ENCODE measurements around the gene UGT1A10.
"Not testable (repeated sequence)": the region's sequence is repeated elsewhere in the genome, so short reads cannot be mapped to it uniquely, and the experiment has no call there.

The UGT1A10 gene

DNA sequence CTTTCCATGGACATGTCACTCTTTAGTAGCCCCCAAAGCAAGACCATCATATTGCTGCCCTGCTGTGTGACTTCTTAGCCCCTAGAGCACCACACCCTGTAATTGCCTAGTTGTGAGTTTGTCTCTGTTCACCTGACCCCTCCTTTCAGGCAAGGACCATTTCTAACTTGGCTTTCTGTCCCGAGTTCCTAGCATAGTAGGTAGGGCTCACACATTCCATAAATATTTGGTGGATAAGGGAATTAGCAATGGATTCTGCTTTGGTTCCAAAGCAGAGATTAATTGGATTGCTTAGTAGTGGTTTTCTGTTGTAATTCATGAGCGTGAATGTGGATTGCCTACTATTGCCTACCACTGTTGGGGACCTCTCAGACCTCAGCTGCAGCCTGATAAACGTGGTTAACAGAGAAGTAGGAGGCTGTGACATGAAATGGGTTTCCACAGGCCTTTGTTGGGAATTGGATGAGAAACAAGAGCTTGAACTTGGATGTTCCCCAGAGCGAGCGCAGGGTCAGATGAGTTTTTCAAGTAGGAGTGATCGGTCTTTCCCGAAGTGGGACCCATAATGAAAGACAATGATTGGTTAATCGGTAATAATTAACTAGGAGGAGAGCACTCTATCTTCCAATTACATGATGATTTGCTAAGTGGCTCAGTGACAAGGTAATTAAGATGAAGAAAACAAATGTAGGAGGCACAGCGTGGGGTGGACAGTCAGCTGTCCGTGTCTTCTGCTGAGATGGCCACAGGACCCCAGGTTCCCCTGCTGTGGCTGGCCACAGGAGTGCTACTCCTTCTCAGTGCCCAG, 110.4 kb downstream of the UGT1A10 start:
- no peak for DNase-seq

DNA sequence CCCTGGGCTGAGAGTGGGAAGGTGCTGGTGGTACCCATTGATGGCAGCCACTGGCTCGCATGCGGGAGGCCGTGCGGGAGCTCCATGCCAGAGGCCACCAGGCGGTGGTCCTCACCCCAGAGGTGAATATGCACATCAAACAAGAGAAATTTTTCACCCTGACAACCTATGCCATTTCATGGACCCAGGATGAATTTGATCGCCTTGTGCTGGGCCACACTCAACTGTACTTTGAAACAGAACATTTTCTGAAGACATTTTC, 111.0 kb downstream of the UGT1A10 start:
- DNase-seq, result no peak

DNA sequence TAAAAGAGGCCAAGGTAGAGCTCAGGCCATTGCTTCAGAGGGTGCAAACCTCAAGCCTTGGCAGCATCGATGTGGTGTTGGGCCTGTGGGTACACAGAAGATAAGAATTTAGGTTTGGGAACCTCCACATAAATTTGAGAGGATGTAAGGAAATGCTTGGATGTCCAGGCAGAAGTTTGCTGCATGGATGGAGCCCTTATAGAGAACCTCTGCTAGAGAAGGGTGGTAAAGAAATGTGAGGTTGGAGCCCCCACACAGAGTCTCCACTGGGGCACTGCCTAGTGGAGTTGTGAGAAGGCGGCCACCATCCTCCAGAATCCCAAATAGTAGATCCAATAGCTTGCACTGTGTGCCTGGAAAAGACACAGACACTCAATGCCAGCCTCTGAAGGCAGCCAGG, 114.4 kb downstream of the UGT1A10 start:
- DNase-seq, result not testable (repeated sequence)

GRCh38 chr2:233751212-233752009, 115.2 kb downstream of the UGT1A10 start:
- DNase-seq, result not testable (repeated sequence)

DNA sequence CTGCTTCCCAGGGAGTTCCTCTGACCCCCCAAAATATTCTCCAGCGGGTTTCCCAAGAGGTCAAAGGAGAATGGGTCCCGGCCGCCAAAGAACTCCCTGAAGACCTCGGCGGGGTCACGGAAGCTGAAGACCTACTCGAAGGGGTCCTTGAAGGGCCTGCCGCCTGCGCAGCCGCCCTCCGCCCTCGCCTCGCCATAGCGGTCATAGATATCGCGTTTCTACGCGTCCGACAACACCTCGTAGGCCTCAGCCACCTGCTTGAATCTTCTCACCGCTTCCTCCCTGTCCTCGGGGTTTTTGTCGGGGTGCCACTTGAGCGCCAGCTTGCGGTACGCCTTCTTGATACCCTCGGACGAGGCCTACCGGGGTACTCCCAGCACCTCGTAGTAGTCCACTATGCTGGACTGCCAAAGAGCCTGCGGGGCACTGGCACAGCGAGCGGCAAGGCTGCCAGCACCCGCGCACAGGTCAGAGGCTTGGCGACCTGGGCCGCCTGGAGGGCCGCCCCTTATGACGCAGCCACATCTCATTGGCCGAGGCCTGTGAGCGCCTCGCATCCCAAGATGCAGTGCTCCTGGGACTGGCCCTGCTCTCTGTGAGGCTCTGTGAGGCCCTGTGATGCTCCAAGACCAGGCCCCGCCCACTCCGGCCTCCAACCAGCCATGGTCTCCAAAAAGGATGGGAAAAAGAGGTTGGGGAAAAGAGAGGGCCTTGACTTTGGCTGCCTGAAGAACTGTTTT, 118.8 kb downstream of the UGT1A10 start:
- no peak for DNase-seq

- no peak for DNase-seq
These were observed 120.3 kb downstream of the UGT1A10 start for GRCh38 chr2:233756429-233757081.

DNA sequence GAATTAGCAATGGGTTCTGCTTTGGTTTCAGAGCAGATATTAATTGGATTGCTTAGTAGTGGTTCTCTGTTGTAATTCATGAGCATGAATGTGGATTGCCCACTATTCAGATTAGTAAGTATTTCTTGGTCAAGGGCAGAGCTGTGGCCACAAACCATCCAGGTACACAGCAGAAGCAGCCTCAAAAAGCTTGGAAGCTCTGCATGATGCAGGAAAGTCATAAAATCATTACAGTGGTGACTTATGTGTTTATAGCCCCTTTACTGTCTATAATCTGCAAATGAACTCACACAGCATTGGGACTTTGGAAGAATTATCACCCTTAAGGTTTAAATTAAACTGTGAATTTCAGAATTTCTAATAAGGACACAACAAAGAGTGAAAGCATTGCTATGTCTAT, 121.9 kb downstream of the UGT1A10 start:
- no peak for DNase-seq

DNA sequence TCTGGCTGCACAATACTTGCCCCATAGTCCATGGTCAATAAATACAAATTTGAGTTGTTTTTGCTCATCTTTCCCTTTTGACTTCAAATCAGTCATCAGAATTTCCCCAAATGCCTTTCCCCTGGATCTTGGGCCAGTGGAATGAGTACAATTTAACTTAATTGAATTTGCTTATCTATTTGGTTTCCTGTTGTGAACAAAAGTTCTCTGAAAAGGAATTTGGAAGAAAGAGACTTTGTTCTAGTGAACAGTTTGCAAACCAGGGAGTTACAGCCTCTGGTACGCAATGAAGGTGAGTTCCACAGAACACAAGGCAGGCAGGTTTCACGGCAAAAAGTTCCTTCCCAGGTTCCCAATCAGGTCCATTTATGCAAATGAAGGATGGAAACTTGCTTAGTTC, 122.6 kb downstream of the UGT1A10 start:
- DNase-seq, result no peak

DNA sequence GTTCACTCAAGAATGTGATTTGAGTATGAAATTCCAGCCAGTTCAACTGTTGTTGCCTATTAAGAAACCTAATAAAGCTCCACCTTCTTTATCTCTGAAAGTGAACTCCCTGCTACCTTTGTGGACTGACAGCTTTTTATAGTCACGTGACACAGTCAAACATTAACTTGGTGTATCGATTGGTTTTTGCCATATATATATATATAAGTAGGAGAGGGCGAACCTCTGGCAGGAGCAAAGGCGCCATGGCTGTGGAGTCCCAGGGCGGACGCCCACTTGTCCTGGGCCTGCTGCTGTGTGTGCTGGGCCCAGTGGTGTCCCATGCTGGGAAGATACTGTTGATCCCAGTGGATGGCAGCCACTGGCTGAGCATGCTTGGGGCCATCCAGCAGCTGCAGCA, 123.8 kb downstream of the UGT1A10 start, which contains the start of gene UGT1A1:
TSS of gene UGT1A1 (plus strand) at position 228 of the 400 bp plus-strand sequence. CDS start at position 246, 18 bp downstream.
- DNase-seq, result no peak

DNA sequence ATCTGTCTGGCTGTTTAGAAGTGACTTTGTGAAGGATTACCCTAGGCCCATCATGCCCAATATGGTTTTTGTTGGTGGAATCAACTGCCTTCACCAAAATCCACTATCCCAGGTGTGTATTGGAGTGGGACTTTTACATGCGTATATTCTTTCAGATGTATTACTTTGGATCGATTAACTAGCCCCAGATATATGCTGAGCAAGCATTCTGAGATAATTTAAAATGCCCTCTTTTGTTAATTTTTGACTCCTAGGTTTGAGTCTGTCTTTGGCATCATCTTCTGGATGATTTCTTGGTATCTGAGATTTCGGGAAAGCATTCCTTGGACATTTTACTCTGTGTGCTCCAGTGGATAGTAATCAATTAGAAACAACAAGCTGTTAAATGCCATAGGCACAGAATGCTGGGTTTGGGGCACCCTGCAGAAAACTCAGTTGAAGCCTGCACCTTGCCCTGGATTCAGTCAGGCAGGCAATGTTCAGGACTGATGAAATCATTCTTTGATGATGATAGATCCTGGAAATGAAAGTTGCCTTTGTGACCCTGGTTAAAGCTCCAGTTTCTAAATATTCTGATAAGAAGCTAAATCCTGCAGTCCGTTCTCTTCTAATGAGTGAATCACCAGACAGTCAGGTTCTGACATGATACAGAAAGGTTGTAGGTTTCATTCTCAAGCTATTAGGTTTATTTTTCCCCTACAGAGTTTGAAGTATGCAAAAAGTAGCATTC, 125.0 kb downstream of the UGT1A10 start:
- DNase-seq, result no peak

DNA sequence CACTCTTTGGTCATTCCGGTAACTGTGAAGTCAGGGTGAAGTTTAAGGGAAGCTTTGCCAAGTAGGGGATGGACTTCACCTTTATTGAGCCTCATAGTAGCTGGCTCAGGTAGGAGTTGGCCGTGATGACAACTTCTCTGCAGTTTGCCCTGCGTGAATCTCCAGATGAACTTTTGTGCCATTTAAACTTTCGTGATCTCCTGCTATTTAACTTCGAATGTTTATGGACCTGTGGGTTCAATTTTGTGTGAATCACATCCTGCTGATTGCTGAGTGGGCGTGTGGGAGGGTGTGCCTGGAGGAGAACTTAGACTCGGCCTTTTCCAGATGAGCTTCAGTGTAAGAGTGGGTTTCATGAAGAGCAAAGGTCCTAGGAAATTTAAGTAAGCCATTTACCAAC, 128.0 kb downstream of the UGT1A10 start:
- DNase-seq, result peak; percentile 1

- no peak for DNase-seq
These were observed 128.5 kb downstream of the UGT1A10 start for GRCh38 chr2:233764761-233765160.

DNA sequence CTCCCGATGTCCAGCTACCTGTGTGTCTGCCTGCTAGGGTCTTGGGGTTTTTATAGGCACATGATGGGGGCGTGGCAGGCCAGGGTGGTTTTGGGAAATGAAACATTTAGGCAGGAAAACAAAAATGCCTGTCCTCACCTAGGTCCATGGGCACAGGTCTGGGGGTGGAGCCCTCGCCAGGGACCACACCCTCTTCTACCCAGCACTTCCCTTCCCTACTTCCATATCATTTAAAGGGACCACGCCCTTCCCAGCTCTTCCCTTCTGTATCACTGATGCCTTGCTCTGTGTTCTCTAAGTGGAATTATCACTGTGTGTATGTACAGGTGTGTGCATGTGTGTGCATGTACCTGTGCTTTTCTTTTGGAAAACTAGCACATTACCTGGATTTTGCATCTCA, 130.2 kb downstream of the UGT1A10 start:
- no peak for DNase-seq

GRCh38 chr2:233768076-233768475, 131.8 kb downstream of the UGT1A10 start:
- no peak for DNase-seq

GRCh38 chr2:233769260-233769659, 133.0 kb downstream of the UGT1A10 start:
- DNase-seq, result no peak

DNA sequence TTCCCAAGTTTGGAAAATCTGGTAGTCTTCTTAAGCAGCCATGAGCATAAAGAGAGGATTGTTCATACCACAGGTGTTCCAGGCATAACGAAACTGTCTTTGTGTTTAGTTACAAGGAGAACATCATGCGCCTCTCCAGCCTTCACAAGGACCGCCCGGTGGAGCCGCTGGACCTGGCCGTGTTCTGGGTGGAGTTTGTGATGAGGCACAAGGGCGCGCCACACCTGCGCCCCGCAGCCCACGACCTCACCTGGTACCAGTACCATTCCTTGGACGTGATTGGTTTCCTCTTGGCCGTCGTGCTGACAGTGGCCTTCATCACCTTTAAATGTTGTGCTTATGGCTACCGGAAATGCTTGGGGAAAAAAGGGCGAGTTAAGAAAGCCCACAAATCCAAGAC, 135.9 kb downstream of the UGT1A10 start:
- no peak for DNase-seq

DNA sequence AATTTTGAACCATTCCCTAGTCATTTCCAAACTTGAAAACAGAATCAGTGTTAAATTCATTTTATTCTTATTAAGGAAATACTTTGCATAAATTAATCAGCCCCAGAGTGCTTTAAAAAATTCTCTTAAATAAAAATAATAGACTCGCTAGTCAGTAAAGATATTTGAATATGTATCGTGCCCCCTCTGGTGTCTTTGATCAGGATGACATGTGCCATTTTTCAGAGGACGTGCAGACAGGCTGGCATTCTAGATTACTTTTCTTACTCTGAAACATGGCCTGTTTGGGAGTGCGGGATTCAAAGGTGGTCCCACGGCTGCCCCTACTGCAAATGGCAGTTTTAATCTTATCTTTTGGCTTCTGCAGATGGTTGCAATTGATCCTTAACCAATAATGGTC, 136.3 kb downstream of the UGT1A10 start:
- no peak for DNase-seq

DNA sequence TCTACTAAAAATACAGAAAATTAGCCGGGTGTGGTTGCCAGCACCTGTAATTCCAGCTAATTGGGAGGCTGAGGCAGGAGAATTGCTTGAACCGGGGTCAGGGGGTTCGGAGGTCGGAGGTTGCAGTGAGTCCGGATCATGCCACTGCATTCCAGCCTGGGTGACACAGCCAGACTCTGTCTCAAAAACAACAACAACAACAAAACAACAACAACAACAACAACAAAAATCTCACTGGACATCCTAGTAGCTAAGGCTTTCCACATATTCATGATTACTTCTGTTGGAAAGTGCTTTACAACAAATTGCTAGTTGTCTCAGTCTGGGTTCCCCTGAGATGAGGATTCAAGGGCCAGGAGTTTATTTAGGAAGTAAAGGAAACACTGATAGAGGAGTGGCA, 137.6 kb downstream of the UGT1A10 start:
- DNase-seq, result no peak

DNA sequence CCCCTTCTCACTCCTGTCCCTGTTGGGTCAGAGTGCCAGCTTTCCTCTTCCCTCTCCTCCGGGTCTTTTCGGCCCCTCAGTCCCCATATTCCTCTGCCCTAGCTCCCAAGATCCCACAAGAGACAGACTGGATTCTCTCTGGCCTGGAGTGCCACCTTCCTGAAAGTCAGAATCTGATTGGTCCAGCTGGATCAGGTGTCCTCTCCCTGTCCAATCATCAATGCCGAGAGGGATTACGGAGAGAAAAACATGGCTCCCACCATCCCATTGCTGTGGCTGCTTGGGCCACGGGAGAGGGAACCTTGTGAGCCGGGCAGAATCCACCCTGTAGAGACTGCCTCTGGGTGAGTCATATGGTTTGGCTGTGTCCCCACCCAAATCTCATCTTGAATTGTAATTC, 139.2 kb downstream of the UGT1A10 start:
- no peak for DNase-seq

DNA sequence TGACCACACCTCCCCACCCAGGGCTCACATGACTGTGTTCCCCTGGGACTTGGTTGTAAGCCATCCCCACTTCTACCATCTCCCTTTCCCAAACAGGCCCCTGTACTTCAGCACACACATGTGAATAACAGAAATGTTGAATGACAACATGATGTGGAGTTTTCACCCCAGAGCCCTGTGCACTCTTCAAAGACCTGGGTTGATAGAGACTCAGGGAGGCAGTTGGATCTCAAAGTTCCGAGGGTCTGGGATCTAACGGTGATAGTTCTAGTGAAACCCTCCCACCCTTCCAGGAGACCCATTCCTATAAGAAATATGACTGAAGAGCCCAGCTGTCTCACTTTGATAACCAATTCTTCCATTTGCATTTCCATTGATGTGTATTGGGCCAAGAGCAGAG, 141.8 kb downstream of the UGT1A10 start, which contains the start of gene MROH2A:
TSS of gene MROH2A (plus strand) at position 301 of the 400 bp plus-strand sequence. CDS start 1,029 bp downstream, outside the sequence.
- DNase-seq, result no peak

GRCh38 chr2:233779722-233780121, 143.5 kb downstream of the UGT1A10 start:
- no peak for DNase-seq

DNA sequence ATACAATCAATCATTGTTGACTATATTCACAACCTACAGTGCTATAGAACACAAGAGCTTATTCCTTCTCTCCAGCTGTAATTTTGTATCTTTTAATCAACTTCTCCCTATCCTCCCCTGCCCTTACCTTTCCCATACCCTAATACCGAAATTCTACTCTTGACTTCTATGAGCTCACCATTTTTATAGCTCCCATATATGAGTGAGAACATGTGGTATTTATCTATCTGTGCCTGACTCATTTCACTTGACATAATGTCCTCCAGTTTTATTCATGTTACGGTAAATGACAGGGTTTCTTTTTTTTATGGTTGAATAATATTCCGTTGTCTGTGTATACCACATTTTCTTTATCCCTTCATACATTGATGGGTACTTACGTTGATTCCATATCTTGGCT, 144.5 kb downstream of the UGT1A10 start:
- no peak for DNase-seq
